ENCODE data around the gene RTTN.

- no peak for TF ChIP-seq ZNF274 (IDR thresholded peaks at IDR 0.05; ENCODE audit: insufficient read depth, insufficient read length)
- no peak for TF ChIP-seq TCF12 (IDR thresholded peaks at IDR 0.05; ENCODE audit: low read depth, low read length)
- TF ChIP-seq NFYB (IDR thresholded peaks at IDR 0.05; ENCODE audit: insufficient read depth, low read depth, low read length): no peak
- TF ChIP-seq TAF1 (IDR thresholded peaks at IDR 0.05; ENCODE audit: borderline replicate concordance, low read depth, low read length): no peak
- no peak for TF ChIP-seq POLR2A (IDR thresholded peaks at IDR 0.05; ENCODE audit: low read depth, low read length)
- no peak for TF ChIP-seq CTCF (IDR thresholded peaks at IDR 0.05 in 2 of 3, conservative IDR thresholded peaks at IDR 0.05 in 1 of 3; ENCODE audit: control insufficient read depth in 2 of 3, extremely low read depth in 1 of 3, insufficient read depth in 1 of 3, low read depth in 3 of 3, low read length in 3 of 3)
These were observed 59.3 kb downstream of the RTTN start for GRCh38 chr18:70146174-70146573.
